GM19043 (cell line): ENCODE measurements around the gene FKBP9.

Experiments
- ATAC-seq: cut with Tn5 transposase; IDR thresholded peaks from one replicate; pipeline ENCODE4 v1.9.1; 2021; ENCODE audit warnings: low read depth; ENCODE audit not compliant: unreplicated experiment

FKBP9 gene

GRCh38 chr7:33053721-33054120, 96.5 kb downstream of the FKBP9 start:
- no peak for ATAC-seq

- no peak for ATAC-seq
Measured at GRCh38 chr7:33054261-33054964, 97.2 kb downstream of the FKBP9 start.

GRCh38 chr7:33055158-33055557, 97.9 kb downstream of the FKBP9 start:
- no peak for ATAC-seq
